GM18507 (cell line): ENCODE data around the gene CNKSR3.
A peak's percentile ranks its signal among the peaks of the same experiment; 100 is the strongest.

ENCODE experiments used
- DNase-seq: peaks from one replicate; pipeline ENCODE4 v3.0.0; 2011; ENCODE audit warnings: low read depth; ENCODE audit not compliant: insufficient read length; ENCODE audit errors: extremely low spot score
- FAIRE-seq: peaks from 2 replicates; lab custom pipeline; 2011; peaks lifted over from hg19 to GRCh38; lab: Jason Lieb, UNC

CNKSR3 gene

DNA sequence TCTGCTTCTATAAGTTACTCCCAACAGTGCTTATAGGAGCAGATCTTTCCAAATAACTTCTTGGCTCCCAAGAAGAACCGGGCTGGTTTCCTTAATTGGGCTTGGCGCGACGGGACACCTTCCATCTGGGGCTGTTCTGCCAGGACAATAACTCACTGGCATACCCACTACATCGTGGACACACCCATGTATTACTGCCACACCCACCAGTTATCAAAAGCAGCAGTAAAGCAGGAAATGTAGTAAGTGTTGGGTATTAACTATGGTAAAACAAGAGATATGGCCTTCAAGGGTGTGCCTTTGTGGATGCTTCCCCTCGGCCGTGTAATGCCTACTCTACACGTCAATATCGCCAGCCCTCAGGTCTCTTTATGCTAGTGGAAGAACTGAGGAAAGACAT is 24.7 kb downstream of the CNKSR3 start:
- no peak for FAIRE-seq
- no peak for DNase-seq

DNA sequence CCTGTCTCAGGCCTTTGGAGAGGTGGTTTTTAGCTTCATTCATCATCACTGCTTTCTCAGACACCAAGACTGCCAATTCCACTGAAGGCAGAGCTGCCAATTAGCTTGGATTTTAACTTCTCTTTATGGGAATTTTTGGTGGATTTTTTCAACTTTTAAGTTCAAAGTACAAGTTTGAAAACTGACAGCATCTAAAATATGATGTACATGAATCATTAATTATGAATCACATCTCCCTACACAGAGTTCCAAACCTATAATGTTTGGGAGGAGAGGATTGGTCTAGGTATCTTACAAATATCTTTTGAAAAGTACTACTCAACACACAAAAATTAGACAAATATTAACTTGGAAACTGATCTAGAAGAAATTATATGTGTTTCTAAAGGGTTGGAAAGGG is 25.5 kb downstream of the CNKSR3 start:
- DNase-seq (no peak), FAIRE-seq (no peak)

DNA sequence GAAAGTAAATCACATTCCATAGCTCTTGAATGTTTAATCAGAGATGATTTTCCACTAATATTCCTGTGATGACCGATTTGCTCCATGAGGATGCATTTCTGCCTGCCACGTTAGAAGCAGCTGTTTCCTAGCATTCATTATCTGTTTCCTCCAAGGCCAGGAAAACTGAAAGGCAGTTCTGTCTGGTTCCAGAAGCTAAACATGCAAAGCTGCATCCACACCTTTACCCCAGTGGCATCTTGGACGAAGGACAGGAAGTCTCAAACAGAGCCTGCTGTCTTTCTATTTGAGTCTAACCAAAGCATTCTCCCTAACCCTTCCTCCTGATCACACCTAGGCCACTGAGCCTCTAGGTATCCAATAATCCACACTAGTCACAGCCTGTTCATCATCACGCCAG is 27.6 kb downstream of the CNKSR3 start:
- no peak for DNase-seq

DNA sequence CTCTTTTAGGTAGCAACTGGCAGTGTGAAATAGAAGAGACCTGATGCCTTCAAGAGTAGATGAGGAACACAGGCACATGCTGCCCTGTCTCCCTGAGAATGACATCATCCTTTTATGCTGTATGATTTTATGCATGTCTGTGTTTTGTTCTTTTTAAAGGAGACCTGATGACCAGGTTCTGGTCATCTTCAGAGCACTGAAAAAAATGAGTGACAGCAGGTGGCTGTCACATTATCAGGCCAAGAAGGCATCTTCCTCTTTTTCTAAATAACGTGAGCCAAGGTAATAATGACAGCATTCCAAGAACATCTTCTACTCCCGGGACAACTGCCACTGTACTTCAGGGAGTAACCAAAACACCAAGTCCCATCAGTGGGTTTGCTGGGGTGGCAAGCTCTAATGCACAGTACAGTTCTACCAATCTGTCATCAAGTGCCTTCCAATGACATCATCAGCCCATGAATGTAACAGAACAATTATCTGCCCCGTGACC is 28.9 kb downstream of the CNKSR3 start:
- FAIRE-seq (no peak), DNase-seq (no peak)

More for the DNA sequence above, 27.6 kb downstream of the CNKSR3 start:
- no peak for FAIRE-seq

DNA sequence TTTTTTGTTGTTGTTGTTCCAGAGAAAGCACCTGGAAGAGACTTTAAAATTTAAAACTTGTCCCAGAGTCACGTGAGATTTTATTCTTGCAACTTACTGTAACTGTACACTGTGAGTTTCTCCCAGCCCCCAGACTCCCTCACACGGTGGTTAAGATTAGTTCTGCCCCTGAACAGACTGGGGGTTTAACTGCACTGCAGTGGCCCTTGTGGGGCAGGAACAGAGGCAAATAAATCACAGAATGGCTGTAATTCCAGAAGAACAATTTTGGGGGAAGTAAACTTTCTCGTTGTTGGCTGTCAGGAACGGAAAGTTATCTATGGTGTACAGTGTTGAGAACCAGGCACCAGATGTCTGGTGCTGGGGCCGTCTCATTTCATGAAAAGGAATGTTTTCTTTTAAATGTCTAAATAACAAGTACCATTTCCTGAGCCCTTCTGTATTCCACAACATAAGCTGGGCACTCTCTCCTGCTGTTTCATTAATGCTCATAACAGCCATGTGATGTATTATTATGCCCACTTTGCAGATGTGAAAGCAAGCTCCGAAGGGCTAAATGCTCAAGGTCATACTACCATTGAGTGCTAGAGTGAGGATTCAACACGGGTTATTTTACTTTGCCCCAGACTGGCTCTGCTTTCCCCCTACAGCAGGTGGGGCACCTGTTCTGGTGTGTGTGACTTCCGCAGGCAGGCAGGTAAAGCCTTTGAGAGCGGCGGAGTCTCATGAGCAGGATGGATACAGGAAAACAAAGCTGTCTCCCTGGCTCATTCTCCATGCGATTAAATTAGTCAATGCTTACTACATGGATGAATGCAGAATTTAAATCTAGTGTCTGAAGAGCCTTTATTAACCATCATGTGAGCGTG is 30.5 kb downstream of the CNKSR3 start:
- no peak for FAIRE-seq

DNA sequence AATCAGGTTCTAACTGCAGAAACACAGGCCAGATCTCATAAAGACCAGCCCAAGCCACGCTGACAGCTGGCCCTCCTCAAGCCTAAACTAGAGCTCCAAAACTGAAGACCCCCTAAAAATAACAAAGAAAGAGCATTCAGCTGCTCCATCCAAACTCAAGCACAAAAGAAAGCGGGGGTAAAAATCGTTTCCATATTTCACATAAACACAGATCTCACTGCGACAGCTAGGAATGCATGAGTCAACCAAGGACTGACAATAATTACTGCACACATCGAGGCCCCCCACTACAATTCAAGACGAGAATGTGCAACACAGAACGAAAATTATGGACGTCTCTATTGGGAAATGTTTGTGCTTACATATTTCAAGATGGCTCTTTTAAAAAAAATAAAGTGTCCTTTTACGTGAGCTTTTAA is 31.1 kb downstream of the CNKSR3 start:
- DNase-seq, result no peak
- FAIRE-seq, result no peak

More for the DNA sequence above, 30.5 kb downstream of the CNKSR3 start:
- DNase-seq, result no peak

DNA sequence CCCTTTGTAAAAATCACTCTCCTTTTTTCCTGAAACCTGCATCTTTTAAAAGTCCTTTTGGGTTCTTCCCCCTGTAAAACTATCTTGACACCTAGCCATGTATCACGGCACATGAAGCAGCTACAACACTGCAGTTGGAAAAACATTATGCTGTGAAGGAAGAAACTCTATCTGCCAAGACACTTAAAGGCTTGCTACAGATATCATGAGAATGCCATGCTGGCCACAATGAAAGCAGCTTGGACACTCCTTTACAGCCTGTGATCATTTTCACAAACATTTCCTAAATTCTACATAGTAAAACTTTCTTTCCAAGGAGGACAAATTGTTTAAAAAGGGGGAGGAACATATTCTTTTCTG is 31.8 kb downstream of the CNKSR3 start:
- no peak for FAIRE-seq
- no peak for DNase-seq

DNA sequence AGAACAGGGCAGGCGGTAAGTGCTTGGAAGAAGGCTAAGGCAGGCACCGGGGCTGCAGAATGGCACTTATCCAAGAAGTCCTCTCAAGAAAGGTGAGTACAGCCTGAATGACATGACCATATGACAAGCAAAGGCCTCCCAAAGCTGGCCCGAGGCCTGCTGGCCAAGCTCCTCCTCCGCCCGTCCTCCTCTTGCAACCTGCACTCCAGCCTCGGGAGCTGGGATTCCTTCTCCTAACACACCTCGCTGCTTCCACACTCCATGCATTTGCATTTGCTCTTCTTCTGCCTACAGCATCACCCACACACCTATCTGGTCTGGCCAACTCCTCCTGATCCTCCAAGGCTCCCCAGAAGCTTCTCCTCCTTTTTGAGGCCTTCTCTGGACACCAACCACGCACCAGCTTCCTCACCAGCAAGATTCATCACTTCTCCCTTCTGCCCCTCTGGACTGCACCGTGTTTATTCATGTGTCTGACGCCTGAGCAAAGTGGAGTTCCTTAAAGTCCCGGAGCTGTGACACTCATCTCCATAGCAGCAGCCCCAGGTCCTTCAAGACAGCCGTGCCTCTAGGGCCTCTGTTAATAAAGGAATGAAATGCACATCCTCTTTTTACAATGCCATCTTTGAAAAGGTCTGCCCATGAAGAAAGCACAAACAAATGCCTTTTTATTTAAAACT is 32.3 kb downstream of the CNKSR3 start:
- FAIRE-seq (no peak), DNase-seq (no peak)

DNA sequence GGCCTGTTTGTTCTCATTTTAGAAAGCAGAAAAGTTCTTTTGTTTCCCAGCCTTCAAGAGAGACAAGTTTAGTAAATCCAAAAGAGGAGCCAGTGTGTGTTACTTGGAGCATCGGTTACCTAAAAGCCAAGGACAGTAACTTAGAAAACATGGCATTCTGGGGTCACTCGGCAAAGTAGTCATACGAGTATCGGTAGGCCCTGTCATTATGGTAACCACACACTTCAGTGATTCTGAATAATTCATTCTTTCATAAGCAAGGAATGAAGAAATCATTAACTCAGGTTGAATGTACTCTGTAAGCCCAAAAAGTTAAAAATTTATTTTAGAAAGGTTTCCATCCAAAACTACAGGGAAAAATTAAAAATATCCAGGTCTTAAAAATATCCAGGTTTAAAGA is 34.0 kb downstream of the CNKSR3 start:
- FAIRE-seq, result peak; percentile 45
- DNase-seq, result no peak

DNA sequence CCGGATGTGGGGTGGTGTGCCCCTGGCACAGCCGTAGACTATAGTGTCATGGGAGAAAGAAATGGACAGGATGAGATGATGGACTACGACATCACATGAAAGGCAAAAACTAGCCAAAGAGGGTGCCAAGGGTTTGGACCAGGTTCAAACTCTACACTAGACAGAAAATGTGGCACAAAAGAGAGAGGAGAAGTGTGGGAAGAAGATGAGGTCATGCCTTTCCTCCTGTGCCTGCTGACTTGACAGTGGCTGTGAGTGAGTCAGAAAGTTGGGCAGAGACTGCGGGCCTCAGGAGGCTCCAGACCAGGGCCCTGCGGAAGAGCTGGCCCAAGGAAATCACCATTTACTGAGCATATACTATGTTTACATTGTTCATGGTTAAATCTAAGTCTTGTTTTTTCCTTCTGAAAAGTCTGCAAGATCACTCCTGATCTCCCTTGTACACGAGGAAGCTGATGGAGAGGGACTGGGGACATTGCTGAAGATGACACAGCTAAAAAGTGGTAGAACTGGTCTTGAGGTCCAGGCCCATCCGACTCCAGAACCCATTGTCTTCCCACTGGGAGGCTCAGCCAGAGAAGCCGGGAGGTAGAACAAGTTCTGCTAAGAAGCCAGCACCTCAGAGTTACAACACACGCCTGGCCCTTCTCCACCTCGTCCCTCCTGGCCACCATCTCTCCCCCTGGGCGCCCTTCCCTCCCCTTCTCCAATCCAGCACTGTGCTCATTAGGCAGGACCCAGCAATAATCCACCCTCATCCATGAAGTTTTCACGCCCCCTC is 35.6 kb downstream of the CNKSR3 start:
- no peak for FAIRE-seq
- no peak for DNase-seq

DNA sequence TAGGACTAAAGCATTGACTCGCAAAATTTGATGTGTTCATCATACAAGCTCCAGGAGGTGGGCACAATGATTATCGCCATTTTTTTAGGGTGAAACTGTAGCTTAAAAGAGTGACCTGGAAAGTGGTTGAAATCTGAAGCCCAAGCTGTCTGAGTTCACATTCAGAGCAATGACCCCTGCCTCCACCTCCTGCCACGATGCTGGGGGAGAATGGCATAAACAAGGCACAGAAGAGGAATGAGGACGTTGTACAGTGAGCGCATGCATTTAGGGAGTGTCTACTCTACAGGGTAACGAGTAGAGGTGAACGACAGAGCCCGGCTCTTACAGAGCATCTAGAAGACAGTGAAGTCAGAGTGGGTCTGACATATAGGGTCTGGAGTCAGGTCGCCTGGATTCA is 37.2 kb downstream of the CNKSR3 start:
- FAIRE-seq, result no peak
- DNase-seq, result no peak

DNA sequence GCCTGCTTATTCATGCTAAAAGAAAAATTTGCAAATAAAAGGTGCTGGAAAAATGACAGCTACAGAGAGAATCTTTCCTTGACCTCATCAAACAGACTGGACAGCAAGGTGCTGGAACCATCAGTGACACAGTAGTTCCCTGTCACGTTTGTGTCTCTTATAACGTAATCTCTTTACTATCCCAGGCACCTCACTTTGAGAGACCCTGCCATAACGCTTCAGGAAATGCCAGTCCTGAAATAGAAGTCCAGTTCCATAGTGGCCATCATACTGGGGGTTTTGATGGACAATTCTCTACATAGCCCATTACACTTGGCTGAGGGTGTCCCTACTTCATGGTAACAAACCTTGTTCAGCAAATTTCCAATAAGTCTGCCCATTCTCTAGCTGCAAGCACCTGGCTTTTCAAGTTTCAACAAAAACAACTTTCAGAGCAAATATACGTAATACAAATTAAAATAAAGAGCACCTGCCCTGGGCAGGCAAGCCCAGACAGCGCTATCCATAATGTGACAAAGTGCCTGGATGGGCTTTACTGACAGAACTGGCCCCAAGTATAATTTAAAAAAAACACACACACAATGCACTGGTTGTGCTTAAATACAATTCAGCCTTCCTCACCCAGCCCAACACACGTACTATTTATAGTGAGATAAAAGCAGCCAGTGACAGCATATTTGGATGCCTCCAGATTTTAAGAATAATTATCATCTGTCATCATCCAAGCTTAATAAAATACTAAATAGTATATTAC is 38.7 kb downstream of the CNKSR3 start:
- DNase-seq (no peak), FAIRE-seq (no peak)

DNA sequence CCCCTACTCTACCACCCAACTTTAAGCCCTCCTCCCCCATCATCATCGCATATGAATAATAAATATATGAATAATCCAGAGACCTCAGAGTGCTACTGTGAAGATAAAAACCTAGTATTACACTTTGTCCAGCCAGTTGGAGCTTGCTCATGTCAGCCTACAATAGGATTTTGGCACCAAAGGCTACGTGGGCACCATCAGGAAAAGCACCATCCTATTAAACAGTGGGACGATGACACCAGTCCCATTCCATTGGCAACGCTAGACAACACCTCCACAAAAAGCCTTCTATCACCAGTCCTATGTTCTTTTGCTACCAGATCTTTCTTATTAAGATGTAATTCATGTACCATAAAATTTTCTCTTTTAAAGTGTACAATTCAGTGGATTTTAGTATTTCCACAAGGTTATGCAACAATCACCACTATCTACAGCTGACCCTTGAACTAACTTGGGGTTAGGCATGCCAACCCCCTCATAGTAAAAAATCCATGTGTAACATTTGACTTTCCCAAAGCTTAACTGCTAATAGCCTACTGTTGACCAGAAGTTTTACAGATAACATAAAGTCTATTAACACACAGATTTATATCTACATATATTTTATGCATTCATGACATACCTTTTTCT is 41.1 kb downstream of the CNKSR3 start:
- no peak for FAIRE-seq

DNA sequence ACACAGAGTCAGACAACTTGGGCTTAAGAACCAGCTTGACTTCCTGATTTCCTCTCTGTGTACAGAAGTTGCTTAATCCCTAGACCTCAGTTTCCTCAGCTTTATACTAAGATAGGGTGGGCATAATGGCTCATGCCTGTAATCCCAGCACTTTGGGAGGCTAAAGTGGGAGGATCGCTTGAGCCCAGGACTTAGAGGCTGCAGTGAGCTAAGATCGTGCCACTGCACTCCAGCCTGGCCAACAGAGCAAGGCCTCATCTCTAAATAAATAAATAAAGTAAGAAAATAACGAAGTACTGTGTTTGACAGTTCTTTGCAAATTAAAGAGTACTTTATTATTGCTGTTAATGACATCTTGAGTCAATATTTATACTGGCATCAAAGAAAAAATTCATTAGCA is 41.7 kb downstream of the CNKSR3 start:
- FAIRE-seq, result no peak
- no peak for DNase-seq

More for the DNA sequence above, 41.1 kb downstream of the CNKSR3 start:
- no peak for DNase-seq

DNA sequence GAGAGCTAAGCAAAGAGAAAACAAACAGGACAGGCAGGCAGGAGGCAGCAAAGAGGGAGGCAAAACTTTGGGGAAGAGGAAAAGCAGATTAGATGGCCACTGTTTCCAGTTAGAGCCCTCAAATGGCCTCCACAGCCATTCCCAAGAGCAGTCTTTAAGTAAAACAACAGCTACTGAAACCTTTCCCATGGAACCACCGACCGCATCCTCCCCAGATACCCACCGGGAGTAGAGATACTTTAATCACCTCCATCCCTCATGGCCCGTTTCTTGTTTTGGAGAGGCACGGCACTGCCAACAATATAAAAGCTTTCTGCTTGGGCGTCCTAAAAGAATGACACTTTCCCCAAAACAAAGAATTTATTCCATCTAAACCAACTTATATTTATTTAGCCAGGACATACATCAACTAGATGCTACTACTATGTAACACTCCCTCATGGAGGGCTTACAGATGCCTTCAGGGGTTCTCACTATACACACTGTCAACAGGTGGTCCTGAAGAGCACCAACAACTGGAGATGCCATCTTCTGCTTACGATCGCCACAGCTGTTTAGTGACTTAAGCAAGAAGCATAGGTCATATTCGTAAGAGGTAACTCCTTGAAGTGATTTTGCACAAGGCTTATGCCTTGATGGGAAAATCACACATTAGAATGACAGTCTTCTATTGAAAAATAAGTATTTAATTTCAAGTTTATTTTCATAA is 43.4 kb downstream of the CNKSR3 start:
- FAIRE-seq (no peak), DNase-seq (no peak)

DNA sequence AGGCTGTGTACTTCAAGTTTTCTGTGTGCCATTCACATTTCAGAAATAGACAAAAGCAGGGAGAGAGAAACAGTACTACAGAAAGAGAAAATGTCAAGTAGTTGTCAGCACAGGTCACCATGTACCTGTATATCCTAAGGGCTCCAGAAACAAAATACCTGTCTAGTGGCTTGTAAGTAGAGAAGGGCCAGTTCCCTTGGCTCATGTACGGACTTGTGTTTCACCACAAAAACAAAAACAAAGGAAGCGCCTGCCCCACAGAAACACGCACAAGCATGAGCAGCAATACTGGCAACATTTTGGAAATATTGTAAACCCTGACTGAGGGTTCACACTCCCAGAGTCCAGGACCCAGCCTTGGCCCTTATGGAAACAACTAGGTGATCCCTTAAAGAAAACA is 44.3 kb downstream of the CNKSR3 start:
- DNase-seq (no peak), FAIRE-seq (no peak)

DNA sequence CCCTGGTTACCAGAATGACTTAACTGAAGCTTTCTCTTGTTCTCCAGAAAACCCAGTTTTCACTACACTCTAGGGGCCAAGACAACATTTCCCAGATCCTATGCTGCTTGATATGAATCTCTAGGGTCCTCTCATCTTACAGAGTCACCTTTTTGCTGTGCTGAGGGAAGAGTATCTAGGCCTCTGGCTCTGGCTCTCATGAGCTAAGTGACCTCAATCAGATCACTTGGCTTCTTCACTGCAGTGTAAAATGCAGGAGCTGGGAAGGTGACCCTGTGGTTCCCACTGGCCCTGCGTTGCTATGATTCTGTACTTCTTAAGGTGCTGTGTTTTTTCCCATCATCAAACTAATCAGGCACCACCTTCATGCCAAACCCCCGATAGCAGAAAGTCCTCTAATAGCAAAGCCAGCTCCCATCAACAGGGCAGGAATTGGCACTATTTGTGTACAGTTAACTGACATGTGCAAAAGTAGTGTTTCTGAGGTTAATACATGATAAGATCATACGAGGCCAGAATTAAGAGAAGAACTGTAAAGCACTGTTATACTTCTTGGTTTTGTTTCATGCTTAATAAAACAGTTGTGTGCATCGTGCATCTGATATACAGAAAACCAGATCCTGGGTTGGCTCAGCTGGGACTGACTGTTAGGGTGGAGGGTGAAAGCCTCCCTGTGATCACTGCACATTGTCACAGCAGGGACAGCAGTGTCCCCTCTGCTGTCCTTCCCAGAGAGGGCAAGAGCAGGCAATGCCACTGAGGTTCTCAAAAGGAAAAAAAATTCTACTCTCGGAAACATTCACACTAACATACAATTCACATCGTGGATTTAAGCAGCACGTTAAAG is 46.7 kb downstream of the CNKSR3 start:
- FAIRE-seq, result no peak
- no peak for DNase-seq

DNA sequence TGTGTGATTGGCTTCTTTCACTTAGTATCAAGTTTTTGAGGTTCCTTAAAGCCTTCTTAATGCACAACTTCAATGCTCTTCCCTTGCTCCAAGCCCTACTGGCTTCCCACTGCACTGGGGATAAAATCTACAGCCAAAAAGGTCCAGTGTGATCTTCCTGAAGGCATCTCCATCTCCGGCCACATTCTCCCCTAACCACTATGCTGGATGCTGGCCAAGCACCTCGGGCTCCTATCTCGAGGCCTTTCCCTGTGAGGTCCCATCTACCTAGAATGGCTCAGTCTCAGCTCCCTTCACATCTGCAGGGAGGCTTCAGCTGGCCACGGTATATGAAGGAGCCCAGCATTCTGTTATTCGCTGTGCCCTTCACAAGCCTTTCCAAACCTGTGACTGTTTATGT is 48.1 kb downstream of the CNKSR3 start:
- FAIRE-seq (no peak), DNase-seq (no peak)
